Astrocyte (in vitro differentiated cells and primary cell): ENCODE measurements around the gene BLVRB.

Source experiments
- EZH2 ChIP-seq: IDR thresholded peaks from 2 replicates; pipeline ENCODE4 v1.6.1; 2012; ENCODE audit warnings: mild to moderate bottlenecking, low read length, inconsistent platforms; ENCODE audit not compliant: insufficient read depth
- TF ChIP-seq, protein P1 (sequence below): IDR thresholded peaks from 2 replicates; pipeline ENCODE4 v1.5.1; 2011; ENCODE audit warnings: low read depth, mild to moderate bottlenecking, inconsistent platforms, low read length, moderate library complexity; ENCODE audit not compliant: insufficient read depth

DNA sequence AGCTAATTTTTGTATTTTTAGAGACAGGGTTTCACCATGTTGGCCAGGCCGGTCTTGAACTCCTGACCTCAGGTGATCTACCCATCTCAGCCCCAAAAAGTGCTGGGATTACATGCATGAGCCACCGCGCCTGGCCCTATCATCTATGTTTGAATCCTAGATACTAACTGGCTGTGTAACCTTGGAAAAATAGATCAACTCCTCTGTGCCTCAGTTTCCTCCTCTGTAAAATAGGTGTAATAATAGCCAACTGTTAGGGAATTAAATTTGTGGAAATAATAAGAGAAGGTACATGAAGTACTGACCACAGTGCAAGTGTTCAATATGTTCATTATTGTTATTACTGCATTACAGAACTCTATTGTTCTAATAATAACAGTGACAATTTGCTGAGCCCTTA is 5.6 kb upstream of the BLVRB start:
- TF ChIP-seq, protein P1, sequence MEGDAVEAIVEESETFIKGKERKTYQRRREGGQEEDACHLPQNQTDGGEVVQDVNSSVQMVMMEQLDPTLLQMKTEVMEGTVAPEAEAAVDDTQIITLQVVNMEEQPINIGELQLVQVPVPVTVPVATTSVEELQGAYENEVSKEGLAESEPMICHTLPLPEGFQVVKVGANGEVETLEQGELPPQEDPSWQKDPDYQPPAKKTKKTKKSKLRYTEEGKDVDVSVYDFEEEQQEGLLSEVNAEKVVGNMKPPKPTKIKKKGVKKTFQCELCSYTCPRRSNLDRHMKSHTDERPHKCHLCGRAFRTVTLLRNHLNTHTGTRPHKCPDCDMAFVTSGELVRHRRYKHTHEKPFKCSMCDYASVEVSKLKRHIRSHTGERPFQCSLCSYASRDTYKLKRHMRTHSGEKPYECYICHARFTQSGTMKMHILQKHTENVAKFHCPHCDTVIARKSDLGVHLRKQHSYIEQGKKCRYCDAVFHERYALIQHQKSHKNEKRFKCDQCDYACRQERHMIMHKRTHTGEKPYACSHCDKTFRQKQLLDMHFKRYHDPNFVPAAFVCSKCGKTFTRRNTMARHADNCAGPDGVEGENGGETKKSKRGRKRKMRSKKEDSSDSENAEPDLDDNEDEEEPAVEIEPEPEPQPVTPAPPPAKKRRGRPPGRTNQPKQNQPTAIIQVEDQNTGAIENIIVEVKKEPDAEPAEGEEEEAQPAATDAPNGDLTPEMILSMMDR = no peak
- TF ChIP-seq EZH2 = no peak
